A549 treated with AZD2906 at 1 μM for 4 hours (cell line): ENCODE data around the gene IQCH. TPM values are rescaled to one million over a fixed set of nuclear protein-coding genes. Genes with fewer than 3 reads are reported as not detected.

Source experiments
- total RNA-seq: library from RNA; stranded (reverse); fragments of 200-300 nt; extraction: Qiagen RNA extraction; gene quantifications from 5 replicates; pipeline ENCODE4 v1.2.3, GENCODE V29; 2022

Gene IQCH
- total RNA-seq: 1.1 to 1.6 TPM (median 1.4 TPM) in 5 replicates

DNA sequence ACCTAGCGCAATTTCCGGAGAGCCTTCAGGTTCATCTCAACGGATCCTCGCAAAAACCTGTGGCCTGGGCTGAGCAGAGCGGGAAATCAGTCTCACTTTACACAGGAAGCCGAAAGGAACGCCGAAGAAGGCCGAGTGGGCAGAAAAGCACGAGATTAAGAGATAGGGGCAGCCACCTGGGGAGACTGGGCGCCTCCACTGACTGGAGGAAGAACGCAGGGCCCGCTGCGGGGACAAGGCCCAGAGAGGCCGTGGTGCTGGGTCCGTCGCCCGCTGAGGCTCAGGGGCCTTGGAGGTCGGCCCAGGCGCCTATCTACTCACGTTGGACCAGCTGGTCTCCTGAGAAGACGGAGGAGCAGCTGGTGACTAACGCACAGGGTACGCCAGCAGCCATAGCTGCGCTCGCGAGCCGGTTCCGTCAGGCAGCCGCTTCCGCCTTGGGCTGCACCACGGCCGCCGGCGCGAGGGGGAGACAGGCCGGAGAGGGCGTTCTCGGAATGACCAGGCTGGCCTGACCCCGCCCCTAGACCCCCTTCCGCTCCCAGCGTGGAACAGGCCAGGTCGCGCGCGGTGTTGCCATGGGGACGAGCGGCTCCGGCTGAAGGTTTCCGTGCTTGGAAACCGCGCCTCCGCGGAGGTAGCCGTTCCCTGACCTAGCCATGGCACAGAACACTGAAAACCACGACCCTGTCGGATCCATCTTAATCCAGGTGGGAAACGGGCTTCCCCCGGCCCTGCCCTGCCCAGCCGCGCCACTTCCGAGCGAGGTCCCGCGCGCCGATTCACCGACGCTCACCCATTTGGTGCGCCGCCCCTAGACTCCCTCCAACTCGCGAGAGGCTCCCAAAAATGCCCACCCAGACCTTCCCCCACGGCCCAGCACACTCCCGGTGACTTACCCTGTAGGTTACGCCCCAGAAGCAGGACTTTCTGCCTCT lies at the start of gene IQCH, which contains the start of gene AAGAB:
Gene IQCH, plus strand, starts transcription at position 549 of the 938 bp plus-strand sequence. Its CDS starts 111 bp downstream, at position 660.
Gene AAGAB, minus strand, starts transcription at position 424 of the 938 bp plus-strand sequence. Its CDS starts 30 bp downstream, at position 394.

DNA sequence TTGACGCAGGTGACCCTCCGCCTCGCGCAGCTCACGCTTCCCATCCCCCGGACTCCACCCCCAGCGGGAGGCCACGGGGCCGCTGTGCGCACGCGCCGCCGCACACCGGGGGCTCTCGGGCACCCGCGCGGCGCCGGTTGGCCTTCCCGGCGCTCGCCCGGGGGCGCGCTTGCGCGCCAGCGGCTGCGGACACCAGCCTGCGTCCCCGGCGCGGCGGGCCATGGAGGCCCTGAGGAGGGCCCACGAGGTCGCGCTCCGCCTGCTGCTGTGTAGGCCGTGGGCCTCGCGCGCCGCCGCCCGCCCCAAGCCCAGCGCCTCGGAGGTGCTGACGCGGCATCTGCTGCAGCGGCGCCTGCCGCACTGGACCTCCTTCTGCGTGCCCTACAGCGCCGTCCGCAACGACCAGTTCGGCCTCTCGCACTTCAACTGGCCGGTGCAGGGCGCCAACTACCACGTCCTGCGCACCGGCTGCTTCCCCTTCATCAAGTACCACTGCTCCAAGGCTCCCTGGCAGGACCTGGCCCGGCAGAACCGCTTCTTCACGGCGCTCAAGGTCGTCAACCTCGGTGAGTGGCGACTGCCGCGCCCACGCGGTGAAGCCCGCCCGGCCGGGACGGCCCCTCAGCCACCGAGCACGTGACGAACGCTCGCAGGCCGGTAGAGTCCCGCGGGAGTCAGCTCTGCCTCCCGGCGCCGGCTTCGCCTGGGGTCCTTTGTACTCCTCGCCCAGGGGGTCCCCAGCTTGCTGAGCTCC lies 266.6 kb downstream of the IQCH start, which contains the start of gene C15orf61:
Gene C15orf61, plus strand, starts transcription at position 103 of the 754 bp plus-strand sequence. Its CDS starts 118 bp downstream, at position 221.

GRCh38 chr15:67542420-67543347 lies 288.1 kb downstream of the IQCH start, which contains the start of gene MAP2K5:
Gene MAP2K5, plus strand, starts transcription at chr15:67542703. Its CDS starts 633 bp downstream, at chr15:67543336.

Other genes starting within 250 kb of the IQCH start
- gene SMAD3, start 189.2 kb upstream of the IQCH start, total RNA-seq: 87.4 to 115 TPM (median 107 TPM) in 5 replicates
- 56.2 to 71.4 TPM (median 60.3 TPM) in 5 replicates for gene AAGAB, start 125 bp upstream of the IQCH start, total RNA-seq